Trophoblast cell (in vitro differentiated cells and primary cell): ENCODE results near the gene MORN1.
"Not testable (repeated sequence)": the region's sequence is repeated elsewhere in the genome, so short reads cannot be mapped to it uniquely, and the experiment has no call there.

ENCODE experiments used
- DNase-seq, 2 donors: peaks; one replicate each; pipeline ENCODE4 v3.0.0-alpha.2; 2016
- H2AFZ ChIP-seq: 2 replicates; pipeline ENCODE4 v1.6.1; 2013; ENCODE audit warnings: low read length, moderate library complexity, mild to moderate bottlenecking; ENCODE audit not compliant: insufficient read depth, poor library complexity
- H2AK5ac ChIP-seq: 2 replicates; pipeline ENCODE4 v1.6.1; 2013; ENCODE audit warnings: mild to moderate bottlenecking, low read length
- H2BK120ac ChIP-seq: 2 replicates; pipeline ENCODE4 v1.6.1; 2013; ENCODE audit warnings: low read length, mild to moderate bottlenecking, moderate library complexity; ENCODE audit not compliant: insufficient read depth, poor library complexity
- H2BK12ac ChIP-seq: 2 replicates; pipeline ENCODE4 v1.6.1; 2013; ENCODE audit warnings: mild to moderate bottlenecking, low read length, moderate library complexity
- H2BK5ac ChIP-seq: 2 replicates; pipeline ENCODE4 v1.6.1; 2013; ENCODE audit warnings: low read length, low read depth, moderate library complexity, mild to moderate bottlenecking; ENCODE audit not compliant: poor library complexity
- H3K14ac ChIP-seq: 2 replicates; pipeline ENCODE4 v1.6.1; 2013; ENCODE audit warnings: mild to moderate bottlenecking, low read length
- H3K18ac ChIP-seq: 2 replicates; pipeline ENCODE4 v1.6.1; 2013; ENCODE audit warnings: mild to moderate bottlenecking, low read length
- H3K23ac ChIP-seq: 2 replicates; pipeline ENCODE4 v1.6.1; 2013; ENCODE audit warnings: low read length
- H3K27ac ChIP-seq: 2 replicates; pipeline ENCODE4 v1.5.1; 2013; ENCODE audit warnings: low read depth, mild to moderate bottlenecking, inconsistent platforms, low read length, moderate library complexity
- H3K27me3 ChIP-seq: 2 replicates; pipeline ENCODE4 v1.6.1; 2013; ENCODE audit warnings: inconsistent platforms, mild to moderate bottlenecking, low read length, moderate library complexity; ENCODE audit not compliant: insufficient read depth
- H3K36me3 ChIP-seq, 2 experiments: 1 replicate in 1 of 2; 2 replicates in 1 of 2; pipeline ENCODE4 v1.6.1; 2013; ENCODE audit warnings: low read length in 2 of 2, mild to moderate bottlenecking in 2 of 2, moderate library complexity in 1 of 2; ENCODE audit not compliant: insufficient read depth in 2 of 2, control insufficient read depth in 1 of 2
- H3K4ac ChIP-seq: 2 replicates; pipeline ENCODE4 v1.6.1; 2013; ENCODE audit warnings: low read depth, mild to moderate bottlenecking, low read length, moderate library complexity
- H3K4me1 ChIP-seq, 2 experiments: 1 replicate in 1 of 2; 2 replicates in 1 of 2; pipeline ENCODE4 v1.6.1; 2013; ENCODE audit warnings: low read length in 2 of 2, mild to moderate bottlenecking in 2 of 2, moderate library complexity in 1 of 2; ENCODE audit not compliant: insufficient read depth in 2 of 2, control insufficient read depth in 1 of 2
- H3K4me2 ChIP-seq: 2 replicates; pipeline ENCODE4 v1.6.1; 2013; ENCODE audit warnings: inconsistent platforms, mild to moderate bottlenecking, low read length, moderate library complexity
- H3K4me3 ChIP-seq: 2 replicates; pipeline ENCODE4 v1.5.1; 2013; ENCODE audit warnings: mild to moderate bottlenecking, low read depth, low read length, inconsistent platforms
- H3K79me1 ChIP-seq: one replicate; pipeline ENCODE4 v1.6.1; 2013; ENCODE audit warnings: low read length
- H3K79me2 ChIP-seq: 2 replicates; pipeline ENCODE4 v1.6.1; 2013; ENCODE audit warnings: low read length, mild to moderate bottlenecking; ENCODE audit not compliant: control insufficient read depth, insufficient read depth, poor library complexity
- H3K9ac ChIP-seq: 2 replicates; pipeline ENCODE4 v1.6.1; 2013; ENCODE audit warnings: mild to moderate bottlenecking, low read length
- H3K9me3 ChIP-seq: 2 replicates; pipeline ENCODE4 v1.6.1; 2013; ENCODE audit warnings: low read depth, mild to moderate bottlenecking, control low read depth, inconsistent platforms, low read length; ENCODE audit not compliant: insufficient read depth
- H4K12ac ChIP-seq: 2 replicates; pipeline ENCODE4 v1.6.1; 2013; ENCODE audit warnings: low read depth, mild to moderate bottlenecking, low read length, moderate library complexity
- H4K8ac ChIP-seq: 2 replicates; pipeline ENCODE4 v1.6.1; 2013; ENCODE audit warnings: low read depth, mild to moderate bottlenecking, low read length, moderate library complexity
- H4K91ac ChIP-seq: one replicate; pipeline ENCODE4 v1.6.1; 2013; ENCODE audit warnings: low read depth, mild to moderate bottlenecking, low read length, moderate library complexity
- WGBS: extraction: QIAGEN DNeasy Blood & Tissue Kit; methylation state at CpG from one replicate; pipeline ENCODE4 v1.1.7; 2013; ENCODE audit warnings: missing lambda C conversion rate; ENCODE audit not compliant: insufficient read length, insufficient coverage; ENCODE audit errors: extremely low coverage; 5-methylcytosine and 5-hydroxymethylcytosine counted together

The MORN1 gene

DNA sequence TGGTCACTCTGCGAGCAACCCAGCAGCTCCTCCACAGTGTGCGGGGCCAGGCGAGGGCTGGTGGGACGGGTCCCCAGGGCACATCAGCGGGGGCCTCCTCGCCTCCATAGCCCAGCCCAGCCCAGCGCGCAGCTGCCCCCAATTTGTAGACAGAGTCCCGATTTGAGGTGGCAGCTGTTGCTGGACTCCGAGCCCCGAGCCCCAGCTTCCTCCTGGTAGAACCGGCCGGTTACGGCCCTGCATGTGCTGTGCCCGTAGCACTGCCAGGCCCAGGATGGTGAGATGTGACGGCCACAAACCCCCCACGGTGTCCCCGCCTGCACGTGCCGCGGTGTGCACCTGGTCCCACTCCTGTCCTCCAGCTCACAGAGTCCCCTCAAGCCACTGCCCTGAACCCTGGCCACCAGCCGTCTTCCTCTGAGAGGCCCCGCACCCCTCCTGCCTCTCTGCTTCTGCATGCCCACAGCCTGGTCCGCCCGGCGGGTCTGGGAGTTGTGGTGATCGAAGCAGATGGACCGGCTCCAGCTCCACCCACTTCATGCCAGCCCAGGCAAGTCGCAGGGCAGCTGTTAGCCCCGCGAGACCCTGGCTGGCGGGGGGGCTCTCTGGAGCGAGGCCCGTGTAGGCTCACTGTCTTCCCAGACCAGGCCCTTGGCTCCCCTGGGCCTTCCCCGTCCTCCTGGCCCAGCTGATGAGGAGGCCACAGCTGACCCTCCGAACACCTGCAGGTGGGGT, 55.5 kb downstream of the MORN1 start:
- peaks cover 9% of the 10 kb centered on the region for H3K9me3 ChIP-seq
- H3K36me3 ChIP-seq: no peaks in the 10 kb centered on the region
- H3K18ac ChIP-seq: no peak overlapping the region
- no peak overlapping the region for H2AK5ac ChIP-seq
- no peak overlapping the region for H2BK120ac ChIP-seq
- no peak overlapping the region for H2BK12ac ChIP-seq
- no peak overlapping the region for H3K4me3 ChIP-seq
- H2BK5ac ChIP-seq: no peak overlapping the region
- WGBS: no CpG with 5 or more reads among the region's 36 CpGs
- H3K9ac ChIP-seq: no peak overlapping the region
- no peak overlapping the region for H3K14ac ChIP-seq
- H3K79me2 ChIP-seq: no peaks in the 10 kb centered on the region
- no peak overlapping the region for H3K4ac ChIP-seq
- H3K4me1 ChIP-seq: no peaks in the 10 kb centered on the region
- H4K91ac ChIP-seq: no peak overlapping the region
- no peak overlapping the region for H3K27ac ChIP-seq
- no peaks in the 10 kb centered on the region for H3K79me1 ChIP-seq
- no peak overlapping the region for H3K23ac ChIP-seq
- no peak overlapping the region for H2AFZ ChIP-seq
- no peak overlapping the region for H3K4me2 ChIP-seq
- no peak for DNase-seq
- no peaks in the 10 kb centered on the region for H3K27me3 ChIP-seq
- H4K8ac ChIP-seq: no peak overlapping the region
- no peak overlapping the region for H4K12ac ChIP-seq

GRCh38 chr1:2334883-2335534, 56.3 kb downstream of the MORN1 start:
- Histone ChIP-seq H3K18ac (no peak overlapping the region), H3K9me3 (peaks cover 9% of the 10 kb centered on the region), H3K4me1 (no peaks in the 10 kb centered on the region), H2BK12ac (no peak overlapping the region), H3K4me2 (no peak overlapping the region), H3K23ac (no peak overlapping the region), H2BK5ac (no peak overlapping the region), H3K27me3 (no peaks in the 10 kb centered on the region), H3K14ac (no peak overlapping the region), H3K9ac (no peak overlapping the region), H4K12ac (no peak overlapping the region), H3K79me2 (no peaks in the 10 kb centered on the region), H3K36me3 (no peaks in the 10 kb centered on the region), H3K4ac (no peak overlapping the region), H2AFZ (no peak overlapping the region), H4K8ac (no peak overlapping the region), H3K27ac (no peak overlapping the region), H2AK5ac (no peak overlapping the region), H3K4me3 (no peak overlapping the region), H3K79me1 (no peaks in the 10 kb centered on the region), H4K91ac (no peak overlapping the region), H2BK120ac (no peak overlapping the region)
- no CpG with 5 or more reads among the region's 33 CpGs for WGBS
- peak in 1 of 2 donors; percentile 10 for DNase-seq

DNA sequence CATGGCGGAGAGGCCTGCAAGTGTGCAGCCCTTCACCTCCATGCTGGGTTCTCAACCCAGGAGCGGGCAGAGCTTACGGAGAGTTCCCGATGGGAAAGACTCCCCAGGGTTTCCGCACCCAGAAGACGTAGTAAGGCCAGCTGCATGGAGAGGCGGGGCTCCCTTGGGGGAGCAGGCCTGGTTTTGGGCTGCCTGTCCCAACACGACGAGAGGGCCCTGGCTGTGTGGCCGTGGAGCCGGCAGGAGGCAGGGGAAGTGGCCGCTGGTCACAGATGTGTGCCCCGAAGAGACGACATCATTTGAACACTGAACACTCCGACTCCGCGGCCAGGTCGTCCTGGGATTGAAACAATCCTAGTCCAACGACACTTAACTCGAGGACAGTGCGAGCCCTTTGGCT, 57.0 kb downstream of the MORN1 start:
- no peak overlapping the region for H2BK12ac ChIP-seq
- WGBS: no CpG with 5 or more reads among the region's 21 CpGs
- no peak for DNase-seq

GRCh38 chr1:2331580-2331979, 59.8 kb downstream of the MORN1 start:
- not testable (repeated sequence) for H4K8ac ChIP-seq, H3K18ac ChIP-seq, H3K9ac ChIP-seq, H2BK5ac ChIP-seq, H3K79me2 ChIP-seq, H2BK12ac ChIP-seq, H3K4me2 ChIP-seq, H3K4ac ChIP-seq, H3K79me1 ChIP-seq, H2AK5ac ChIP-seq, H3K9me3 ChIP-seq, H4K12ac ChIP-seq, H3K14ac ChIP-seq, H3K27ac ChIP-seq, H2BK120ac ChIP-seq, H3K23ac ChIP-seq, H3K36me3 ChIP-seq, H3K4me1 ChIP-seq, H3K27me3 ChIP-seq, H3K4me3 ChIP-seq, H2AFZ ChIP-seq
- peak overlapping the region; percentile 20 for H4K91ac ChIP-seq
- DNase-seq: peak; percentile 43 to 65
- WGBS: no CpG with 5 or more reads among the region's 33 CpGs

More for the DNA sequence above, 57.0 kb downstream of the MORN1 start:
- Histone ChIP-seq H3K4me1 (no peaks in the 10 kb centered on the region), H2AFZ (no peak overlapping the region), H3K9ac (no peak overlapping the region), H3K4me3 (no peak overlapping the region), H2AK5ac (no peak overlapping the region), H3K23ac (no peak overlapping the region), H3K79me2 (no peaks in the 10 kb centered on the region), H3K18ac (no peak overlapping the region), H3K27ac (no peak overlapping the region), H3K9me3 (peaks cover 9% of the 10 kb centered on the region), H4K91ac (no peak overlapping the region), H3K14ac (no peak overlapping the region), H3K27me3 (no peaks in the 10 kb centered on the region), H3K4ac (no peak overlapping the region), H3K4me2 (no peak overlapping the region), H3K79me1 (no peaks in the 10 kb centered on the region), H3K36me3 (no peaks in the 10 kb centered on the region), H4K12ac (no peak overlapping the region), H4K8ac (no peak overlapping the region), H2BK120ac (no peak overlapping the region), H2BK5ac (no peak overlapping the region)
